T-helper 2 cell treated with Interferon-gamma antibody and Interleukin-4, amounts not matched to agents 5 μg/mL and 100 μg/mL, for 36 hours (primary cell): Measurements from ENCODE around the gene TBC1D8.
A peak's percentile ranks its signal among the peaks of the same experiment; 100 is the strongest.

Experiments used
- DNase-seq: peaks from one replicate; pipeline ENCODE4 v3.0.0; 2021; ENCODE audit warnings: low spot score
- H3K27ac Mint-ChIP-seq: one replicate; pipeline ENCODE4 v1.8.0; 2021; ENCODE audit warnings: mild to moderate bottlenecking, mixed read lengths
- H3K27me3 Mint-ChIP-seq: one replicate; pipeline ENCODE4 v1.8.0; 2021; ENCODE audit warnings: low read depth, mixed read lengths
- H3K36me3 Mint-ChIP-seq: one replicate; pipeline ENCODE4 v1.8.0; 2021; ENCODE audit warnings: low read depth, mixed read lengths
- H3K4me1 Mint-ChIP-seq: one replicate; pipeline ENCODE4 v1.8.0; 2021; ENCODE audit warnings: low read depth, mixed read lengths
- H3K4me3 Mint-ChIP-seq: one replicate; pipeline ENCODE4 v1.8.0; 2022; ENCODE audit warnings: mild to moderate bottlenecking, moderate library complexity, mixed read lengths
- H3K9me3 Mint-ChIP-seq: one replicate; pipeline ENCODE4 v1.8.0; 2021; ENCODE audit warnings: mixed read lengths

Gene TBC1D8

GRCh38 chr2:101018934-101019333 is 132.2 kb downstream of the TBC1D8 start:
- Mint-ChIP-seq H3K4me3 (no peak overlapping the region), H3K9me3 (no peaks in the 10 kb centered on the region), H3K27me3 (no peaks in the 10 kb centered on the region), H3K4me1 (peaks cover 2% of the 10 kb centered on the region), H3K27ac (no peak overlapping the region), H3K36me3 (peaks cover 34% of the 10 kb centered on the region)
- no peak for DNase-seq

GRCh38 chr2:101017371-101017770 is 133.8 kb downstream of the TBC1D8 start:
- Mint-ChIP-seq H3K27me3 (no peaks in the 10 kb centered on the region), H3K4me3 (no peak overlapping the region), H3K9me3 (no peaks in the 10 kb centered on the region), H3K27ac (no peak overlapping the region), H3K4me1 (peaks cover 7% of the 10 kb centered on the region), H3K36me3 (peaks cover 44% of the 10 kb centered on the region)
- no peak for DNase-seq

DNA sequence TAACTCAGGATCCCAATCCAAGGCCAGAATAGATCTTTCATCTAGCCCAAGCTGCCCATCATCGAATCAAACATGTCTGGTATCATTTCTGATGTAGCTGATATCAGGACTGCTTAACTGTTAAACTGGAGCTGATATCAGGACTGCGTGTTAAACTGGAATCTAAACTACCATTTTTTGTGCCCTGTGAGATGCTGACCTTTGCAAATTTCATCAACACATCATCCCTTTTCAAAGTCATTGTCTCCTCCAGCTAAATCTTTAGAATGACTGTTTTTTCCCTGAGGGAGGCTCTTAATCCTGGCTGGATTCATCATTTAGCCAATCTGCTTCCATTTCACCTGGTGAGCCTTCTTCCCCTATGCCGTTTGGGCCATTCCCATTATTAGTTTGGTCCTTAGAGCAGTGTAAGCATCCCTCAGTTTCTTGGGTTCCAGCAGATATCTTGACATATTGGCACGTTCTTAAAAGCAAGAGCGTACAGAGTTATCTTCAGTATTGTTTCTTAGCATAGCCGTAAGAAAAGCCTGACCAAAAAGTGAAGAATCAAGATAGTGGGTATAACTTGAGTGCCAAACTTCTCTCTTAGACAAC is 136.8 kb downstream of the TBC1D8 start:
- H3K4me1 Mint-ChIP-seq: peaks cover 13% of the 10 kb centered on the region
- no peak overlapping the region for H3K4me3 Mint-ChIP-seq
- H3K36me3 Mint-ChIP-seq: peaks cover 51% of the 10 kb centered on the region
- H3K9me3 Mint-ChIP-seq: no peaks in the 10 kb centered on the region
- H3K27ac Mint-ChIP-seq: no peak overlapping the region
- DNase-seq: no peak
- H3K27me3 Mint-ChIP-seq: no peaks in the 10 kb centered on the region

DNA sequence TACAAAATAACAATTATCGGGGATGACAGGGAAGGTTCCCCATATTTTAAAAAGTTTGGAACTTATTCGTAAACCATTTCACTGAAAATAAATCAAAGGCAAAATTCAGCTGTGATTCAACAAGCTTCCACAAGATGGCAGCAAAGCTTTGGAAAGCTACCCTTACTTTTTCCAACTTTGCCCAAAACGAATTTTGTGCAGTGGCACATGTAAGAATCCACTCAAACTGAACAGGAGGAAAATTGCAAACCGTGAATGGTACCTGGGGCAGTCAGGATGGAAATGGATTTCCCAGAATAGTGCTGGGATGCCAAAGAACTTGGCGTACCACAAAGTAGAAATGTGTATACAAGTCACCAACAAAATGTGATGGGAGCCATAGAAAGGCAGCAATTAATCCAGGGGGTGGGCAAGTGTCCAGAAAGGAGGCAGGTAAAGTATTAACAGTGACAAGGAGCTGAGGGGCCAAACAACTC is 138.4 kb downstream of the TBC1D8 start:
- H3K9me3 Mint-ChIP-seq: no peaks in the 10 kb centered on the region
- H3K4me3 Mint-ChIP-seq: no peak overlapping the region
- DNase-seq: no peak
- H3K4me1 Mint-ChIP-seq: peaks cover 15% of the 10 kb centered on the region
- H3K27me3 Mint-ChIP-seq: no peaks in the 10 kb centered on the region
- no peak overlapping the region for H3K27ac Mint-ChIP-seq
- H3K36me3 Mint-ChIP-seq: peaks cover 55% of the 10 kb centered on the region

DNA sequence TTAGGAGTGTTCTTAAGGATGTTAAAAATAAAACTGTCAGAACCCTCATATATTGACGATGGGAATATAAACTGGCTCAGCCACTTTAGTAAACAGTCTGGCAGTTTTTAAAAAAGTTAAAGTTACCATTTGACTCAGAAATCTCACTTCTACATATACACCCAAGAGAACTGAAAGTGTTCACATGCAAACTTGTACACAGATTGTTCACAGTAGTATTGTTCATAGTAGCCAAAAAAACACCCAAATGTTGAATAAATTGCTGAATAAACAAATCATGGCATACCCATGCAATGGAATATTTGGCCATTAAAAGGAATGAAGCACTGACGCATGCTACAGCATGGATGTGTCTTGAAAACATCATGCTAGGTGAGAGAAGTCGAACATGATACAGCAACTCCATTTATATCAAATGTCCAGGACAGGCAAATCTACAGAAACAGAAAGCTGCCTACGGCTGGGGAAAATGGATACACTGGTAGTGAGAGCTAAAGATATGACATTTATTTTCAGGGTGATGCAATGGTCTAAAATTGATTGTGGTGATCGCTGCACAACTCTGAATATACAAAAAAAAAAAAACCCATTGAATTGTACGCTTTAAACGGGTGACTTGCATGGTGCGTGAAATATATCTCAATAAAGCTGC is 139.0 kb downstream of the TBC1D8 start:
- no peak overlapping the region for H3K4me3 Mint-ChIP-seq
- peaks cover 60% of the 10 kb centered on the region for H3K36me3 Mint-ChIP-seq
- peaks cover 17% of the 10 kb centered on the region for H3K4me1 Mint-ChIP-seq
- no peak for DNase-seq
- H3K27ac Mint-ChIP-seq: no peak overlapping the region
- no peaks in the 10 kb centered on the region for H3K9me3 Mint-ChIP-seq
- no peaks in the 10 kb centered on the region for H3K27me3 Mint-ChIP-seq

GRCh38 chr2:101011152-101011551 is 140.0 kb downstream of the TBC1D8 start:
- H3K36me3 Mint-ChIP-seq: peaks cover 69% of the 10 kb centered on the region
- no peak overlapping the region for H3K4me3 Mint-ChIP-seq
- no peaks in the 10 kb centered on the region for H3K9me3 Mint-ChIP-seq
- H3K4me1 Mint-ChIP-seq: peaks cover 17% of the 10 kb centered on the region
- H3K27me3 Mint-ChIP-seq: no peaks in the 10 kb centered on the region
- no peak for DNase-seq
- H3K27ac Mint-ChIP-seq: peak overlapping the region; percentile 45

DNA sequence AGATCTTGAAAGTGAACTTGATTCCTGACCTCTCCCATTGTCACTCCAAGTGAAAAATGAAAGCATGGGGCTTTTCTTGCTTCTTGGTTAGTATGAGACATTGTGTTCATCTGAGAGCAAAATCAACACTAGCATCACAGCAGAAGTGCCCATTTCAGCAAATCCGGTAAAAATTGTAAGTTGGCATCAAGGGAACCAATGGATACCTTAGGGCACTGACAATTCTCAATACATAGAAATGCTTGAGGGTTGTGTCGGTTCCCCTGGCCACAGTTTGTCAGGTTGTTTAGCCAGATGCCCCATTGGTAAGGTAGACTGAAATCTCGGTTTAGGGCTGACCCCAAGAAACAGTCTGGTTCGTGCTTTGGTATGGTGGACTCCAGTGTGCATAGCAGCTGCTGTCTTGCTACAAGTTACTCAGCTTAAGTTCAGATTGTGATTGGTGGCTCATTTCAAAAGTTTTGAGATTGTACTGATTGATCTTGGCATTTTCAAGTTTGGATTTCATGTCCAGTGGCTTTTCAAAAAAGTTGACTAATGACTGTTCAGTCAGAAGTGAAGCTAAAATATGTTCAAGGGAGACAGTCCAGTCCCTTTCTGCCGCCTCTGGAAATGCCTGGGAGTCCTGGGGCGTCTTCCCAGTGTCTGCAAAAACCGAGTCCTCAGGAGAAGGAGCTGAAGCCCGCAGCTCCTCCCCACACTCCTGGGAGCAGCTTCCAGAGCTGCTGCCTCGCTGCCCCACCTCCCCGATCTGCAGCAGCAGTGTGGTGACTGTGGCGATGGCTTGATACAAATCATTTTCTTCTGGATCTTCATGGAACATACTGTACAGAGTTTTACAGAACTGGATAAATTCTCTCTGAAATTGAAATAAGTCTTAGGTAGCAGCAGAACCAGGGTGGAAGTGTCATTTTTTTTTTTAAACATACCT is 143.5 kb downstream of the TBC1D8 start:
- Mint-ChIP-seq H3K27ac (peak overlapping the region; percentile 65), H3K4me3 (no peak overlapping the region), H3K27me3 (no peaks in the 10 kb centered on the region), H3K9me3 (no peaks in the 10 kb centered on the region), H3K36me3 (peaks cover 84% of the 10 kb centered on the region), H3K4me1 (peaks cover 39% of the 10 kb centered on the region)
- DNase-seq: no peak

DNA sequence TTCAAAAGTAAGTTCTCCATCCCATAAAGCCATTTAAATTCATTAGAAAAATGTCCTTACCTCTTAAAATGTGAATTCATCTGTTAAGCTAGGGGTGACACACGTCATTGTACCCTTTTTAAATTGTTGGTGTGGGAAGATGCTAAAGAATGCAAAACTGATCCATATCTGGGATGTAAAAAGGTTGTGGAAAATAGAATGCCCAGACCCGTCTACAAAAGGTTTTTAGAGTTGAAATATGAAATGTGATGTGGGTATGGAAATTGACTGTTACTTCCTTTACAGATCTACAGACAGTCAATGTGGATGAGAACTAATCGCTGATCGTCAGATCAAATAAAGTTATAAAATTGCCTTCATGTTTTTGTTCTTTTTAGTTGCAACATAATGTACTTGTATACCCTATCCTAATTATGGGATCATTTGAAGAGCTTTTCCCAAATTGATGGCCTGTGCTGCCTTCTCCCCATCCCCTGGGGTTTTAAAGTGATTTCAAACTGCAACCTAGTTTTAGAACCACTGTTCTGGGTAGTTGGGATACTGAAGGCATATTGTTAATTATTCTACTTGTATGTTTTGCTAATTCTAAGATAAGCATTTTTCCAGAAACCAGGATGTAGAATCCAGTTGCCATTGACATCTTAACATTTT is 145.0 kb downstream of the TBC1D8 start:
- Mint-ChIP-seq H3K9me3 (peaks cover 6% of the 10 kb centered on the region), H3K27ac (peak overlapping the region; percentile 5), H3K4me1 (peaks cover 38% of the 10 kb centered on the region), H3K36me3 (peaks cover 81% of the 10 kb centered on the region), H3K4me3 (peak overlapping the region; percentile 3), H3K27me3 (no peaks in the 10 kb centered on the region)
- DNase-seq: no peak

DNA sequence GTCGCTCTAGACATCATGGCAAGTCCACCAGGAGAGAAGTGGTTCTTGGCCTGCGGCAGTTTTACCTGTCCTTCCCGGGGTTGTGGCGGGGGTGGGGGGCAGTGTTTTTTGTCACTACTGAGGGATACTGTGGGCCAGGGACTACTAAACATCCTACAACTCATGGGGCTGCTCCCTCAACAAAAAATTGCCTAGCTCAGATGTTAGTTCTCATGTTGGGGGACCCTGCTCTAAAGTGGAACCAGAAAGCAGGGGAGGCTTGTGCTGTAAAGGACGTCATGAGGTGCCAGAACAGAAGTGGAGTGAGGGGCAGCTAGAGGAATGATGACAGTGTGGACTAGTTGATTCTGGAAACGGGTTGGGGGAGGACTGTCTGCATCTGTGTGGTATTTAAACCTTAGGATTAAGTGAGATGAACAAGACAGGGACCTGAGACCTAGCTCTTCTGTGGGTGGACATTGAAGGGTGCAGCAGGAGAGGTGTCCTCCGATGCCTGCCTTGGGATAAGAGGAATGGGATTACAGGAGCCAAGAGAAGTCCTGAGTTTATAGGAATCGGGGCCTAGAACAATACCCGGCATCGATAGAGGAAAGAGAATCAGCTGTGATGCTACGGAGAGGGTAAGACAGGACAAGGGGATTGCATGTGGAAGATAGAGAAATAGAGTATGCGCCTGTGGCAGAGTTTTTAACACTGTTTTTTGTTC is 146.4 kb downstream of the TBC1D8 start:
- DNase-seq: no peak
- H3K9me3 Mint-ChIP-seq: peaks cover 6% of the 10 kb centered on the region
- peaks cover 74% of the 10 kb centered on the region for H3K36me3 Mint-ChIP-seq
- H3K4me3 Mint-ChIP-seq: peak overlapping the region; percentile 94
- H3K4me1 Mint-ChIP-seq: peaks cover 39% of the 10 kb centered on the region
- no peaks in the 10 kb centered on the region for H3K27me3 Mint-ChIP-seq
- H3K27ac Mint-ChIP-seq: peak overlapping the region; percentile 70

- Mint-ChIP-seq H3K27ac (peak overlapping the region; percentile 95), H3K4me3 (peak overlapping the region; percentile 94), H3K36me3 (peaks cover 64% of the 10 kb centered on the region), H3K9me3 (peaks cover 6% of the 10 kb centered on the region), H3K27me3 (no peaks in the 10 kb centered on the region), H3K4me1 (peaks cover 39% of the 10 kb centered on the region)
- DNase-seq: no peak
Measured at GRCh38 chr2:101003278-101003775, 147.9 kb downstream of the TBC1D8 start.

- H3K36me3 Mint-ChIP-seq: peaks cover 58% of the 10 kb centered on the region
- peak overlapping the region; percentile 94 for H3K4me3 Mint-ChIP-seq
- DNase-seq: no peak
- H3K4me1 Mint-ChIP-seq: peaks cover 37% of the 10 kb centered on the region
- H3K27ac Mint-ChIP-seq: peak overlapping the region; percentile 95
- H3K9me3 Mint-ChIP-seq: peaks cover 6% of the 10 kb centered on the region
- H3K27me3 Mint-ChIP-seq: no peaks in the 10 kb centered on the region
Measured at GRCh38 chr2:101002562-101003277, 148.5 kb downstream of the TBC1D8 start.

DNA sequence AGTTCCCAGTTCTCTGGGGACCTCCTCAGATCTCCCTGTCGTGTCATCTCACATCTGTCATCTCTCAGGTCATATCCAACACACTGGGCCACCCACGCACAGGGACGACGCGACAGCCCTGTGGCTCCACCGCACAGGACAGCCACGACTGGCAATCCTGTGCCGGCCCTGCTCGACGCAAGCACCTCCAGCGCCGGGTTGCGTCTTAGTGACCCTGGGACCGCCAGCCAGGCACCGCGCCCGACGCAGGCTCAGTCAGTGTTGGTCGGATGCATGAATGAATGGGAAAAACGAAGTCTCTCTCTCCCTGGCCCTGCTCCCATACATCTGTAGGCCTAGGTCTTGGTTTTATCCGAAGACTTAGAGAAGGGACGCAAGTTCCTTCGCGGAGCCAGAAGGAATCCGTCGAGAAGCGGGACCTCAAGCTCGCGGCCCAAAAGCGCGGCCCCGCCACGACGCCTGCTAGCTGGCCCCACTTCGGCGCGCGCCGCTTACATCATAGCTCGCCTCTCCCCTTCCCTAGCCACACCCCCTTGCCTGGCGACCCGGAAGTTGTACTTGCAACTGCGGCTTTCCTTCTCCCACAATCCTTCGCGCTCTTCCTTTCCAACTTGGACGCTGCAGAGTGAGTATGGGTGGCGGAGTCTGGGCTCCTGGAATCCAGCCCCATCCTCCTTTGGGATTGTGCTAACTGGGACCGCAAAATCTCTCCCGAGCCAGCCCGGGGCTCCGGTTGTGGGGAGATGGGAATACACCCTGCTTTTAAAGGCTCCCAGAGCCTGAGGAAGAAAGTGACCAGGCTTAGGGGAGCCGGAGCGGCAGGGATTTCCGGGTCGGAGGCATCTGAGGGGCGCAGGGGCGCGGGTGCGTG is 149.3 kb downstream of the TBC1D8 start, which contains the start of gene RPL31:
Gene RPL31 (plus strand): TSS at position 599 of the 871 bp plus-strand sequence. CDS start 413 bp downstream, outside the sequence.
- peak; percentile 95 for DNase-seq

More for the DNA sequence above, 149.3 kb downstream of the TBC1D8 start, which contains the start of gene RPL31:
- Mint-ChIP-seq H3K9me3 (peaks cover 6% of the 10 kb centered on the region), H3K27ac (peak within 1 kb of the TSS; percentile 95), H3K4me3 (peak within 1 kb of the TSS; percentile 94), H3K4me1 (peaks cover 35% of the 10 kb centered on the region), H3K36me3 (peaks cover 52% of the 10 kb centered on the region), H3K27me3 (no peaks in the 10 kb centered on the region)
